HEK293T (cell line): ENCODE data around the gene DLST.

Source experiments
- CTCF ChIA-PET: fragments of 350-600 bp; formaldehyde crosslinking; extraction: SDS; loops from one replicate; lab custom pipeline; 2021; ENCODE audit warnings: antibody characterized with exemption, inconsistent platforms; lab: Yijun Ruan, JAX
- POLR2A ChIA-PET: fragments of 350-600 bp; formaldehyde crosslinking; extraction: SDS; loops from one replicate; lab custom pipeline; 2020; ENCODE audit warnings: antibody characterized with exemption, inconsistent platforms; lab: Yijun Ruan, JAX
- DNase-seq: peaks from one replicate; pipeline ENCODE4 v3.0.0; 2012; ENCODE audit warnings: mixed read lengths; ENCODE audit errors: extremely low spot score
- ARNT ChIP-seq: fragments of 450-650 bp; IDR thresholded peaks from 2 replicates; pipeline ENCODE4 v1.6.1; 2017; ENCODE audit warnings: mild to moderate bottlenecking
- BHLHE40 ChIP-seq: fragments of 450-650 bp; IDR thresholded peaks from 2 replicates; pipeline ENCODE4 v1.6.1; 2016; ENCODE audit warnings: mild to moderate bottlenecking, moderate library complexity, borderline replicate concordance
- CTBP1 ChIP-seq: fragments of 450-650 bp; IDR thresholded peaks from 2 replicates; pipeline ENCODE4 v1.6.1; 2016; ENCODE audit warnings: borderline replicate concordance
- ELF4 ChIP-seq: fragments of 450-650 bp; IDR thresholded peaks from 2 replicates; pipeline ENCODE4 v1.6.1; 2017; ENCODE audit warnings: antibody characterized with exemption
- FOXA1 ChIP-seq: fragments of 450-650 bp; IDR thresholded peaks from 2 replicates; pipeline ENCODE4 v1.6.1; 2016; ENCODE audit warnings: mild to moderate bottlenecking
- FOXK2 ChIP-seq: fragments of 450-650 bp; IDR thresholded peaks from 2 replicates; pipeline ENCODE4 v1.6.1; 2016; ENCODE audit warnings: mild to moderate bottlenecking
- FOXM1 ChIP-seq: fragments of 450-650 bp; IDR thresholded peaks from 2 replicates; pipeline ENCODE4 v1.6.1; 2017; ENCODE audit warnings: mild to moderate bottlenecking, borderline replicate concordance
- HDGF ChIP-seq: fragments of 450-650 bp; IDR thresholded peaks from 2 replicates; pipeline ENCODE4 v1.6.1; 2017; ENCODE audit warnings: antibody characterized with exemption, borderline replicate concordance
- L3MBTL2 ChIP-seq: fragments of 450-650 bp; conservative IDR thresholded peaks from 2 replicates; pipeline ENCODE4 v1.6.1; 2016; ENCODE audit warnings: mild to moderate bottlenecking
- LEF1 ChIP-seq: fragments of 450-650 bp; IDR thresholded peaks from 2 replicates; pipeline ENCODE4 v1.6.1; 2017; ENCODE audit warnings: mild to moderate bottlenecking, borderline replicate concordance
- NFRKB ChIP-seq: fragments of 450-650 bp; IDR thresholded peaks from 2 replicates; pipeline ENCODE4 v1.6.1; 2016; ENCODE audit warnings: mild to moderate bottlenecking, moderate library complexity
- PKNOX1 ChIP-seq: fragments of 450-650 bp; IDR thresholded peaks from 2 replicates; pipeline ENCODE4 v1.6.1; 2016
- SP1 ChIP-seq: fragments of 450-650 bp; IDR thresholded peaks from 2 replicates; pipeline ENCODE4 v1.6.1; 2017
- SUZ12 ChIP-seq: fragments of 450-650 bp; IDR thresholded peaks from 2 replicates; pipeline ENCODE4 v1.6.1; 2016; ENCODE audit warnings: mild to moderate bottlenecking
- TARDBP ChIP-seq: fragments of 450-650 bp; IDR thresholded peaks from 2 replicates; pipeline ENCODE4 v1.6.1; 2016
- ZNF384 ChIP-seq: fragments of 450-650 bp; IDR thresholded peaks from 2 replicates; pipeline ENCODE4 v1.6.1; 2016

Gene DLST

GRCh38 chr14:74951443-74952179, 69.9 kb downstream of the DLST start:
- ChIA-PET POLR2A (interaction anchor here (0.6 to 1.4 kb wide), 5 partner anchors 20 to 111 kb away, joined by 3 to 4 read pairs (median 4); partner anchors contain the start of gene RPS6KL1), CTCF (interaction anchor here (0.7 kb wide), 1 partner anchor 25 kb away, joined by 3 read pairs; no protein-coding TSS in a partner anchor)
- no peak for TF ChIP-seq SP1
- no peak for TF ChIP-seq NFRKB
- no peak for TF ChIP-seq LEF1
- TF ChIP-seq BHLHE40: no peak
- TF ChIP-seq L3MBTL2: no peak
- TF ChIP-seq TARDBP: no peak
- no peak for TF ChIP-seq ELF4
- no peak for TF ChIP-seq PKNOX1
- TF ChIP-seq ARNT: no peak
- no peak for TF ChIP-seq ZNF384
- TF ChIP-seq FOXK2: no peak
- no peak for TF ChIP-seq CTBP1
- no peak for TF ChIP-seq FOXA1
- TF ChIP-seq SUZ12: no peak
- no peak for TF ChIP-seq FOXM1
- no peak for DNase-seq

GRCh38 chr14:74952180-74952665, 70.5 kb downstream of the DLST start:
- DNase-seq: no peak
- ChIA-PET CTCF (no interaction called here), POLR2A (interaction anchor here (0.6 to 1.4 kb wide), 5 partner anchors 17 to 111 kb away, joined by 3 to 4 read pairs (median 4); partner anchors contain the start of gene RPS6KL1)
- TF ChIP-seq FOXK2 (no peak), FOXM1 (no peak), LEF1 (no peak), NFRKB (no peak), ARNT (no peak), TARDBP (no peak), HDGF (no peak), BHLHE40 (no peak), CTBP1 (no peak)

GRCh38 chr14:74952697-74953484, 71.2 kb downstream of the DLST start:
- no peak for TF ChIP-seq FOXA1
- TF ChIP-seq HDGF: no peak
- TF ChIP-seq ELF4: no peak
- no peak for TF ChIP-seq ARNT
- no peak for TF ChIP-seq SP1
- TF ChIP-seq LEF1: no peak
- TF ChIP-seq FOXK2: no peak
- no peak for TF ChIP-seq TARDBP
- no peak for TF ChIP-seq CTBP1
- TF ChIP-seq ZNF384: no peak
- ChIA-PET POLR2A (interaction anchor here (1.2 to 1.5 kb wide), 3 partner anchors 16 to 110 kb away, joined by 3 to 7 read pairs (median 4); partner anchors contain the start of gene RPS6KL1), CTCF (interaction anchor here (0.6 to 1.4 kb wide), 3 partner anchors 8 to 115 kb away, joined by 3 to 8 read pairs (median 8); partner anchors contain the start of gene EIF2B2)
- no peak for DNase-seq
